Stomach (tissue), 4 donors: ENCODE measurements around the gene FAM240A.

Source experiments
- EP300 ChIP-seq: sonication (generic); formaldehyde crosslinking; IDR thresholded peaks from one replicate; pipeline ENCODE4 v1.6.1; 2017; ENCODE audit warnings: antibody characterized with exemption
- POLR2A ChIP-seq, 4 donors: fragments of 450-650 bp; IDR thresholded peaks; one replicate each; pipeline ENCODE4 v1.6.1; 2016; ENCODE audit warnings: antibody characterized with exemption in 4 of 4, control low read depth in 2 of 4, mild to moderate bottlenecking in 1 of 4, moderate library complexity in 1 of 4
- TF ChIP-seq, protein P1 (sequence below), 7 experiments: fragments of 450-650 bp in 4 of 7; fragments of 200-600 bp in 3 of 7; sonication (generic) in 3 of 7; IDR thresholded peaks; one replicate each; pipeline ENCODE4 v1.5.1; 2016 to 2019; ENCODE audit warnings: antibody characterized with exemption in 7 of 7, control low read depth in 2 of 7, mild to moderate bottlenecking in 1 of 7

DNA sequence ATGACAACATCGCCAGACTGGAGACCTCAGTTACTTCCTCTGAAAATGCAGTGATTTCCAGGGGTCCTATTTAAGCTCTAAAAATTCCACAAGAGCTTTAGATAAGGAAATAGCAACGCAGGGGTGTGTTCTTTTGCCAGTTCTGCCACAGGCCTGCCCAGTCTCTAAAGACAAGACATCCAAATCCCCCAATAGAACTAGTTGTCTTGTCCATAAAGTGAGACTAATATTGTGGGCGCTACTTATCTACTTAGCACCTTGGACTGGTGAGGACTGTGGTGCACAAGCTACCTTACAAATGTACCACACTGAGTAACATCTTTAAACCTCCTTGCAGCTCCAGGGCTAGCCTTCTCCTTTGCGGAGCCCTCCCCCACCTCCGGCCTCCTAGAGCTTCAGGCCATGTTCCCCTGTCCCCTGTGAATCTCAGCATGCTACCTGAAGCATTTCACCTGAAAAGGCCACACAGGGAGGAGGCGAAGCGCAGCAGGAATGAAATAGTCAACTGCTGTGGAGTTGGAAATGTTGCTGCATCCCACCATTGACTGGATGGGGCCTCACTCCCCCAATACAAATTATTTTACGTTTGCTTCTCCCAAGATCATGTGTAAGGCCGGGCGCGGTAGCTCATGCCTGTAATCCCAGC lies 36.6 kb upstream of the FAM240A start:
- TF ChIP-seq, protein P1, sequence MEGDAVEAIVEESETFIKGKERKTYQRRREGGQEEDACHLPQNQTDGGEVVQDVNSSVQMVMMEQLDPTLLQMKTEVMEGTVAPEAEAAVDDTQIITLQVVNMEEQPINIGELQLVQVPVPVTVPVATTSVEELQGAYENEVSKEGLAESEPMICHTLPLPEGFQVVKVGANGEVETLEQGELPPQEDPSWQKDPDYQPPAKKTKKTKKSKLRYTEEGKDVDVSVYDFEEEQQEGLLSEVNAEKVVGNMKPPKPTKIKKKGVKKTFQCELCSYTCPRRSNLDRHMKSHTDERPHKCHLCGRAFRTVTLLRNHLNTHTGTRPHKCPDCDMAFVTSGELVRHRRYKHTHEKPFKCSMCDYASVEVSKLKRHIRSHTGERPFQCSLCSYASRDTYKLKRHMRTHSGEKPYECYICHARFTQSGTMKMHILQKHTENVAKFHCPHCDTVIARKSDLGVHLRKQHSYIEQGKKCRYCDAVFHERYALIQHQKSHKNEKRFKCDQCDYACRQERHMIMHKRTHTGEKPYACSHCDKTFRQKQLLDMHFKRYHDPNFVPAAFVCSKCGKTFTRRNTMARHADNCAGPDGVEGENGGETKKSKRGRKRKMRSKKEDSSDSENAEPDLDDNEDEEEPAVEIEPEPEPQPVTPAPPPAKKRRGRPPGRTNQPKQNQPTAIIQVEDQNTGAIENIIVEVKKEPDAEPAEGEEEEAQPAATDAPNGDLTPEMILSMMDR (IDR thresholded peaks at IDR 0.05), result no peak
- TF ChIP-seq EP300, result no peak
- TF ChIP-seq POLR2A (IDR thresholded peaks at IDR 0.05), result no peak
